Activated naive CD8-positive, alpha-beta T cell treated with anti-CD3 and anti-CD28 coated beads, Interleukin-2, amount 50 U/mL, for 24 hours (primary cell): ENCODE measurements around the gene GPR119.
A peak's percentile ranks its signal among the peaks of the same experiment; 100 is the strongest.
"Not testable (repeated sequence)": the region's sequence is repeated elsewhere in the genome, so short reads cannot be mapped to it uniquely, and the experiment has no call there.

ENCODE experiments used
- ATAC-seq: fragments of 150-1000 bp; cut with Tn5 transposase; one replicate; pipeline ENCODE4 v1.10.0; 2021
- DNase-seq: peaks from one replicate; pipeline ENCODE4 v3.0.0; 2021
- H3K27ac Mint-ChIP-seq: one replicate; pipeline ENCODE4 v1.8.0; 2021; ENCODE audit warnings: mild to moderate bottlenecking, mixed read lengths
- H3K27me3 Mint-ChIP-seq: one replicate; pipeline ENCODE4 v1.8.0; 2021; ENCODE audit warnings: mixed read lengths
- H3K36me3 Mint-ChIP-seq: one replicate; pipeline ENCODE4 v1.8.0; 2021; ENCODE audit warnings: low read depth, mixed read lengths
- H3K4me1 Mint-ChIP-seq: one replicate; pipeline ENCODE4 v1.8.0; 2021; ENCODE audit warnings: mixed read lengths
- H3K4me3 Mint-ChIP-seq: one replicate; pipeline ENCODE4 v1.8.0; 2021; ENCODE audit warnings: mild to moderate bottlenecking, moderate library complexity, mixed read lengths
- H3K9me3 Mint-ChIP-seq: one replicate; pipeline ENCODE4 v1.8.0; 2021; ENCODE audit warnings: mixed read lengths

Gene GPR119

DNA sequence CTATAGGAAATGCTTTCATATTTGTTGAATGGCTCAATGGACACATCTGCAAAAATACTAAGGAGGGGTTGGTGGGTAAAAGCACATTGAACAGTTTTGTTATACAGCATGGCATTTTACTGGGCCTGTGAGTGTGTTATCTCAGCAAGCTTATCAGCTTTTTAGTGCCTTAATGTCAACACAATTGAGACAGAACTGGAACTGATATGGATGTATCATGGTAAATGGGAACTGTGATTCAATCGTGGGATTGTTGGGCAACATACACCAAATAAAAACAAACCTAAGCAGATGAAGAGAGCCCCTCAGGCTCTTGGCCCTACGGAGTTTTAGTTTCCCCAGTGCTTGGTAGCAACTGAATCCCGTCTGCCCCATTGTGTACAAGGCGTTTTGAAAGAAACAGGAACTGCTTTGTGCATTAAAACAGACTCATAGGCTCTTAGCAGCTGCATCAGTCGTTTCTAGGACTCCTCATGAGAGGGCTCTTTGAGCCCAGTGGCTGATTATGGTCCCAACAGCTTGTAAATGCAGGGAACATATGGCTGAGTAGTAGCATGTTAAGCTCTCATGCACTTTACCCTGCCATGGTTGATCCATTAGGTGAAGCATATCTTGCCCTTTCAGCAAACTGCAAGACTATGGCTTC, 7.3 kb downstream of the GPR119 start:
- Mint-ChIP-seq H3K27ac (no peak overlapping the region), H3K36me3 (no peaks in the 10 kb centered on the region), H3K4me3 (no peak overlapping the region), H3K27me3 (peaks cover 3% of the 10 kb centered on the region), H3K4me1 (no peaks in the 10 kb centered on the region), H3K9me3 (no peaks in the 10 kb centered on the region)
- DNase-seq (no peak), ATAC-seq (no peak)

- no peak overlapping the region for H3K27ac Mint-ChIP-seq
- no peak overlapping the region for H3K4me3 Mint-ChIP-seq
- ATAC-seq (no peak), DNase-seq (no peak)
- H3K4me1 Mint-ChIP-seq, result no peaks in the 10 kb centered on the region
- H3K36me3 Mint-ChIP-seq, result peaks cover 4% of the 10 kb centered on the region
- H3K9me3 Mint-ChIP-seq, result no peaks in the 10 kb centered on the region
- H3K27me3 Mint-ChIP-seq, result no peaks in the 10 kb centered on the region
Measured at GRCh38 chrX:130376077-130376476, 9.4 kb downstream of the GPR119 start.

- H3K36me3 Mint-ChIP-seq, result peaks cover 12% of the 10 kb centered on the region
- not testable (repeated sequence) for DNase-seq, H3K27ac Mint-ChIP-seq
Measured at GRCh38 chrX:130352050-130352449, 33.4 kb downstream of the GPR119 start.

GRCh38 chrX:130351567-130351966, 33.9 kb downstream of the GPR119 start:
- Mint-ChIP-seq H3K9me3 (no peaks in the 10 kb centered on the region), H3K4me3 (no peak overlapping the region), H3K36me3 (peaks cover 13% of the 10 kb centered on the region), H3K27ac (no peak overlapping the region), H3K27me3 (no peaks in the 10 kb centered on the region), H3K4me1 (no peaks in the 10 kb centered on the region)
- DNase-seq (no peak), ATAC-seq (no peak)

More at GRCh38 chrX:130352050-130352449, 33.4 kb downstream of the GPR119 start:
- not testable (repeated sequence) for H3K9me3 Mint-ChIP-seq, ATAC-seq, H3K4me3 Mint-ChIP-seq, H3K4me1 Mint-ChIP-seq, H3K27me3 Mint-ChIP-seq

DNA sequence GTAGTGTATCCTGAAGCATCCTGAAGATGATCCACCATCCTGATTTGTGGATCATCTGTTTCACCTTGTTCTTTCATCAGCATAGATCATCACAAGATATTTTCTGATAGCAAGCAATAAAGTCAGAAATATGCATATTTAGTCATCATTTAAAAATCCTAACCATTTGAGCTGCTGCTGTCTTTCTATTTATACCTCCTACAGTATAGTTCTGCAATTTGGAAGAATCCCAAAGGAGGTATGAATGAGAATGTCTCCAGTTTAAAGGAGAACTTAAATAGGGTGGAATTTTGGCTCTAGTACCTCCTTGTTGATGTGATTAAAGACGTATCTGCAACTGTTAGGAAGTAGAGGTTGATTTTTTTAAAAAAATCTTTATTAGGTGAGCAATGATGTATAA, 38.2 kb downstream of the GPR119 start:
- no peak overlapping the region for H3K4me3 Mint-ChIP-seq
- H3K4me1 Mint-ChIP-seq, result peaks cover 3% of the 10 kb centered on the region
- H3K9me3 Mint-ChIP-seq, result no peaks in the 10 kb centered on the region
- H3K27ac Mint-ChIP-seq, result no peak overlapping the region
- H3K27me3 Mint-ChIP-seq, result no peaks in the 10 kb centered on the region
- ATAC-seq, result no peak
- peaks cover 10% of the 10 kb centered on the region for H3K36me3 Mint-ChIP-seq
- no peak for DNase-seq

DNA sequence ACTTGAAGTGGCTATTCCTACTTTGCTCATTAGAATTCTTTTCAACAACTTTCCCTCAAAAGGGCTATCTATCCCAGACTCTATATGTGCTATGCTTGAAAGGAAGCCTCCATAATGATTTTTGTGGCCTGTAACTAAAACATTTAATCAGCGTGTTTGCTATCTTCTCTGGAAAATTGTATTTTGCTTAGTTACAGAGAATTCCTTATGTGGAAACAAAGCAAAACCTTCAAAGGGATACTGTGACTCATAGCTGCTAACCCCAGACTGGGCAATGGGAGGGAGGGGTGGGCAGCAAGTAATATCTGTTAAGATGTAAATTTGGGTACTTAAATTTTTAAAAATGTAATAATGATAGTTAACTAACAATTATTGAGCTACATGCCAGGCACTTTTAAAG, 42.1 kb downstream of the GPR119 start:
- peaks cover 17% of the 10 kb centered on the region for H3K4me1 Mint-ChIP-seq
- DNase-seq (no peak), ATAC-seq (no peak)
- H3K9me3 Mint-ChIP-seq, result no peaks in the 10 kb centered on the region
- H3K27ac Mint-ChIP-seq, result no peak overlapping the region
- no peak overlapping the region for H3K4me3 Mint-ChIP-seq
- H3K36me3 Mint-ChIP-seq, result peaks cover 3% of the 10 kb centered on the region
- no peaks in the 10 kb centered on the region for H3K27me3 Mint-ChIP-seq

- no peaks in the 10 kb centered on the region for H3K9me3 Mint-ChIP-seq
- peak overlapping the region; percentile 89 for H3K4me3 Mint-ChIP-seq
- no peaks in the 10 kb centered on the region for H3K36me3 Mint-ChIP-seq
- no peaks in the 10 kb centered on the region for H3K27me3 Mint-ChIP-seq
- H3K4me1 Mint-ChIP-seq, result peaks cover 17% of the 10 kb centered on the region
- H3K27ac Mint-ChIP-seq, result peak overlapping the region; percentile 77
- DNase-seq (no peak), ATAC-seq (no peak)
Measured at GRCh38 chrX:130340271-130340670, 45.2 kb downstream of the GPR119 start.

DNA sequence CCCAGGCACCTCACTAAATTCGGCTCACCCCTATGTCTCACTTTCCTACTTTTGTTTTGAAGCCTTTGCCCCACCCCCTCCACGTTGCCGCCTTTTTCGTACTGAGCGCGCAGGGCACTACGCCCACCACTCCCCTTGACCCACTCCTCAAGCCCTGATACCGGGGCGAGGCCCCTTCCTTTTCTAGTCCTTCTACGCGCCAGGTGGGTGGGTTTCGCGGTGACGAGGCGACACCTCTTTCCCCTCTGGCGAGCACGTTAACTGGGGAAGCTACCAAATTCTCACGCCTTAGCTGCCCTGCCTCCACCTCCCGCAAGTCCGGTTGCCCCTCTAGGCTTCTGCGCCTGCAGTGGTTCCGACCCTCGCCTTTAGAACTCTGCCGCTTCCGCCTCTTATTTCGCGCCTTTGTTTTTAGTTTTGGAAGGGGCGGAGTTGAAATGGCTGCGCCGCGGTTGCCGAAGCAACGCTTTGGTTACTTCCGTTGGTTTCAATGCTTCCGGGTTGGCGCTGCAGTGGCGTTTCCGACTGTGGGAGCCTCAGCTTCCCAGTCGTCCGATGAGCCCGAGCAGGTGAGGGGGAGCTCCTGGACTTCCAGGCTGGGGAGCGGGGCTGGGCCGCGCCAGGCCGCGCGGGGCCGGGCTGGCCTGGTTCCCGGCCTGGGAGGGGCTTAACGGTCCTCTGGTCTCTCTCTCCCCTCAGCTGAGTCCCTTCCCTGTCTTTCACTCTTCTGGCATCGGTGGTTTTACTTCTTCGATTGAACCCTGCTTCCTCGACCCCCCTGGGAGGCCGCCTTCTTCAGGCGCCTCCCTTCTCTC, 45.9 kb downstream of the GPR119 start, which contains the start of gene SLC25A14:
Gene SLC25A14, plus strand, starts transcription at position 512 of the 815 bp plus-strand sequence. CDS start 360 bp downstream, outside the sequence.
- H3K4me1 Mint-ChIP-seq, result peaks cover 17% of the 10 kb centered on the region
- DNase-seq (peak; percentile 66), ATAC-seq (peak; percentile 88)
- peak within 1 kb of the TSS; percentile 78 for H3K27ac Mint-ChIP-seq
- no peaks in the 10 kb centered on the region for H3K27me3 Mint-ChIP-seq
- peak within 1 kb of the TSS; percentile 89 for H3K4me3 Mint-ChIP-seq
- H3K36me3 Mint-ChIP-seq, result no peaks in the 10 kb centered on the region
- no peaks in the 10 kb centered on the region for H3K9me3 Mint-ChIP-seq

- not testable (repeated sequence) for H3K27me3 Mint-ChIP-seq
- Mint-ChIP-seq H3K27ac (peak overlapping the region; percentile 78), H3K4me1 (peaks cover 17% of the 10 kb centered on the region)
Measured at GRCh38 chrX:130338869-130339268, 46.6 kb downstream of the GPR119 start.

GRCh38 chrX:130336531-130336930, 48.9 kb downstream of the GPR119 start:
- Mint-ChIP-seq H3K27ac (no peak overlapping the region), H3K4me3 (no peak overlapping the region), H3K4me1 (peaks cover 12% of the 10 kb centered on the region), H3K9me3 (no peaks in the 10 kb centered on the region), H3K27me3 (no peaks in the 10 kb centered on the region), H3K36me3 (no peaks in the 10 kb centered on the region)
- ATAC-seq, result no peak
- DNase-seq, result no peak

More at GRCh38 chrX:130338869-130339268, 46.6 kb downstream of the GPR119 start:
- not testable (repeated sequence) for ATAC-seq, H3K9me3 Mint-ChIP-seq, DNase-seq, H3K36me3 Mint-ChIP-seq
- peak overlapping the region; percentile 89 for H3K4me3 Mint-ChIP-seq
